HUES48 (cell line): ENCODE data around the gene ANKMY1.
"Not testable (repeated sequence)": the region's sequence is repeated elsewhere in the genome, so short reads cannot be mapped to it uniquely, and the experiment has no call there.

ENCODE experiments used
- H3K27ac ChIP-seq: one replicate; pipeline ENCODE4 v1.7.0; 2013; ENCODE audit warnings: low read depth, low read length, inconsistent platforms
- H3K27me3 ChIP-seq: 2 replicates; pipeline ENCODE4 v1.6.1; 2013; ENCODE audit warnings: mild to moderate bottlenecking, low read length; ENCODE audit not compliant: control insufficient read depth, insufficient read depth
- H3K36me3 ChIP-seq: 2 replicates; pipeline ENCODE4 v1.6.1; 2013; ENCODE audit warnings: low read length; ENCODE audit not compliant: control insufficient read depth, insufficient read depth
- H3K4me1 ChIP-seq: 2 replicates; pipeline ENCODE4 v1.6.1; 2013; ENCODE audit warnings: mild to moderate bottlenecking, low read length; ENCODE audit not compliant: control insufficient read depth, insufficient read depth
- H3K4me3 ChIP-seq: 2 replicates; pipeline ENCODE4 v1.5.1; 2013; ENCODE audit warnings: mild to moderate bottlenecking, low read depth, low read length
- H3K9ac ChIP-seq: 2 replicates; pipeline ENCODE4 v1.6.1; 2013; ENCODE audit warnings: mild to moderate bottlenecking, low read depth, low read length, moderate library complexity
- H3K9me3 ChIP-seq: 2 replicates; pipeline ENCODE4 v1.6.1; 2013; ENCODE audit warnings: low read length; ENCODE audit not compliant: control insufficient read depth, insufficient read depth

Gene ANKMY1

GRCh38 chr2:240522406-240522805 is 35.4 kb downstream of the ANKMY1 start:
- Histone ChIP-seq H3K36me3 (no peaks in the 10 kb centered on the region), H3K27ac (no peak overlapping the region), H3K4me3 (no peak overlapping the region), H3K9me3 (peaks cover 34% of the 10 kb centered on the region), H3K4me1 (peaks cover 6% of the 10 kb centered on the region; the same call in 1 of the 2 replicates), H3K9ac (no peak overlapping the region), H3K27me3 (peaks cover 28% of the 10 kb centered on the region)

GRCh38 chr2:240521885-240522284 is 35.9 kb downstream of the ANKMY1 start:
- peaks cover 34% of the 10 kb centered on the region for H3K9me3 ChIP-seq
- not testable (repeated sequence) for H3K4me1 ChIP-seq, H3K9ac ChIP-seq, H3K4me3 ChIP-seq, H3K36me3 ChIP-seq, H3K27ac ChIP-seq
- peaks cover 28% of the 10 kb centered on the region for H3K27me3 ChIP-seq

- H3K27ac ChIP-seq = no peak overlapping the region
- H3K27me3 ChIP-seq = peaks cover 28% of the 10 kb centered on the region
- no peaks in the 10 kb centered on the region for H3K36me3 ChIP-seq
- H3K9me3 ChIP-seq = peaks cover 28% of the 10 kb centered on the region
- no peak overlapping the region for H3K4me3 ChIP-seq
- no peak overlapping the region for H3K9ac ChIP-seq
- peaks cover 6% of the 10 kb centered on the region; the same call in 1 of the 2 replicates for H3K4me1 ChIP-seq
Observed at GRCh38 chr2:240520974-240521350, 36.8 kb downstream of the ANKMY1 start.

- H3K27ac ChIP-seq = no peak overlapping the region
Observed at GRCh38 chr2:240520130-240520973, 37.4 kb downstream of the ANKMY1 start.

GRCh38 chr2:240519396-240520129 is 38.2 kb downstream of the ANKMY1 start:
- Histone ChIP-seq H3K9ac (no peak overlapping the region), H3K36me3 (no peaks in the 10 kb centered on the region), H3K27me3 (peaks cover 28% of the 10 kb centered on the region), H3K27ac (no peak overlapping the region), H3K4me1 (peaks cover 6% of the 10 kb centered on the region; the same call in 1 of the 2 replicates), H3K9me3 (peaks cover 15% of the 10 kb centered on the region), H3K4me3 (peak overlapping the region; percentile 47)

More at GRCh38 chr2:240520130-240520973, 37.4 kb downstream of the ANKMY1 start:
- Histone ChIP-seq H3K27me3 (peaks cover 28% of the 10 kb centered on the region), H3K36me3 (no peaks in the 10 kb centered on the region), H3K4me3 (peak overlapping the region; percentile 47), H3K4me1 (peaks cover 6% of the 10 kb centered on the region; the same call in 1 of the 2 replicates), H3K9ac (no peak overlapping the region), H3K9me3 (peaks cover 22% of the 10 kb centered on the region)

- Histone ChIP-seq H3K4me1 (peaks cover 6% of the 10 kb centered on the region; the same call in 1 of the 2 replicates), H3K27ac (no peak overlapping the region), H3K36me3 (no peaks in the 10 kb centered on the region), H3K27me3 (peaks cover 28% of the 10 kb centered on the region), H3K4me3 (no peak overlapping the region), H3K9me3 (peaks cover 14% of the 10 kb centered on the region), H3K9ac (no peak overlapping the region)
Observed at GRCh38 chr2:240518981-240519380, 38.8 kb downstream of the ANKMY1 start.

GRCh38 chr2:240517342-240517741 is 40.4 kb downstream of the ANKMY1 start:
- peaks cover 28% of the 10 kb centered on the region for H3K27me3 ChIP-seq
- no peak overlapping the region for H3K9ac ChIP-seq
- H3K36me3 ChIP-seq = no peaks in the 10 kb centered on the region
- H3K9me3 ChIP-seq = 0 out of 2 replicates have a peak, but pooled peaks cover 1% of the 10 kb centered on the region
- no peak overlapping the region for H3K27ac ChIP-seq
- no peak overlapping the region for H3K4me3 ChIP-seq
- H3K4me1 ChIP-seq = peaks cover 6% of the 10 kb centered on the region; the same call in 1 of the 2 replicates

GRCh38 chr2:240514631-240515030 is 43.2 kb downstream of the ANKMY1 start:
- H3K36me3 ChIP-seq = no peaks in the 10 kb centered on the region
- no peak overlapping the region for H3K4me3 ChIP-seq
- no peak overlapping the region for H3K27ac ChIP-seq
- H3K9me3 ChIP-seq = no peaks in the 10 kb centered on the region
- H3K27me3 ChIP-seq = peaks cover 15% of the 10 kb centered on the region
- 0 out of 2 replicates have a peak, but pooled peaks cover 3% of the 10 kb centered on the region for H3K4me1 ChIP-seq
- H3K9ac ChIP-seq = no peak overlapping the region

GRCh38 chr2:240513549-240514287 is 44.1 kb downstream of the ANKMY1 start:
- Histone ChIP-seq H3K27ac (no peak overlapping the region), H3K27me3 (peaks cover 6% of the 10 kb centered on the region), H3K4me3 (no peak overlapping the region), H3K9me3 (no peaks in the 10 kb centered on the region), H3K9ac (no peak overlapping the region), H3K36me3 (no peaks in the 10 kb centered on the region), H3K4me1 (no peaks in the 10 kb centered on the region)

- H3K4me1 ChIP-seq = no peaks in the 10 kb centered on the region
- H3K9ac ChIP-seq = no peak overlapping the region
- no peaks in the 10 kb centered on the region for H3K9me3 ChIP-seq
- no peaks in the 10 kb centered on the region for H3K27me3 ChIP-seq
- no peaks in the 10 kb centered on the region for H3K36me3 ChIP-seq
- H3K4me3 ChIP-seq = no peak overlapping the region
- H3K27ac ChIP-seq = no peak overlapping the region
Observed at GRCh38 chr2:240512666-240513535, 44.9 kb downstream of the ANKMY1 start.
